Uterus (tissue), 2 donors: ENCODE data around the gene SLC23A2.

Experiments
- POLR2A ChIP-seq, 2 donors: fragments of 450-650 bp; IDR thresholded peaks; one replicate each; pipeline ENCODE4 v1.6.1; 2016; ENCODE audit warnings: antibody characterized with exemption in 2 of 2, mild to moderate bottlenecking in 1 of 2, moderate library complexity in 1 of 2
- TF ChIP-seq, protein P1 (sequence below), 4 experiments: fragments of 200-600 bp in 2 of 4; fragments of 450-650 bp in 2 of 4; sonication (generic) in 2 of 4; IDR thresholded peaks; one replicate each; pipeline ENCODE4 v1.5.1; 2016 to 2019; ENCODE audit warnings: antibody characterized with exemption in 4 of 4, mild to moderate bottlenecking in 2 of 4, moderate library complexity in 1 of 4

DNA sequence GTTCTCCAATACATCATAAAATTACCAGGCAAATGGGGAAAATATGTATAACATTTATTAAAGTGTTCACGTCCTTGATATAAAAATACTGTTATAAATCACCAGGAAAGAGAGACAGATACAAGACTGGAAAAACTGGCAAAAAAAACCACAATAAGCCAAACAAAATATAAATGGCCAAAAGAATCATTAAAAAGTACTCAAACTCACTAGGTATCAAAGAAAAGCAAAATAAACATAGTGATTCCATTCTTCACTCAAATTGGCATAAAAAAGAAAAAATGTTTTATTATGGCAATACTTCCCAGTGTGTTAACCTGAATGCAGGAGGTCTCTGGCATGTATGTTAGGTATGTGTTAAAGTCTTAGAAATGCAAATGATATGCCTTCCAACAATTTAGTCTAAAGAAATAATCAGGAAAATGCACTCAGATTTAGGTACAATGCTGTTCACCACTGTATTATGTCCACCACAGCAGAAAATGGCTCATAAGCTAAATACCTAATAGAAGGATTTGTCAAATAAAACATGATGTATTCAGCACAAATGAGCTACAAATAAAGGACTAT, 21.4 kb downstream of the SLC23A2 start:
- TF ChIP-seq, protein P1, sequence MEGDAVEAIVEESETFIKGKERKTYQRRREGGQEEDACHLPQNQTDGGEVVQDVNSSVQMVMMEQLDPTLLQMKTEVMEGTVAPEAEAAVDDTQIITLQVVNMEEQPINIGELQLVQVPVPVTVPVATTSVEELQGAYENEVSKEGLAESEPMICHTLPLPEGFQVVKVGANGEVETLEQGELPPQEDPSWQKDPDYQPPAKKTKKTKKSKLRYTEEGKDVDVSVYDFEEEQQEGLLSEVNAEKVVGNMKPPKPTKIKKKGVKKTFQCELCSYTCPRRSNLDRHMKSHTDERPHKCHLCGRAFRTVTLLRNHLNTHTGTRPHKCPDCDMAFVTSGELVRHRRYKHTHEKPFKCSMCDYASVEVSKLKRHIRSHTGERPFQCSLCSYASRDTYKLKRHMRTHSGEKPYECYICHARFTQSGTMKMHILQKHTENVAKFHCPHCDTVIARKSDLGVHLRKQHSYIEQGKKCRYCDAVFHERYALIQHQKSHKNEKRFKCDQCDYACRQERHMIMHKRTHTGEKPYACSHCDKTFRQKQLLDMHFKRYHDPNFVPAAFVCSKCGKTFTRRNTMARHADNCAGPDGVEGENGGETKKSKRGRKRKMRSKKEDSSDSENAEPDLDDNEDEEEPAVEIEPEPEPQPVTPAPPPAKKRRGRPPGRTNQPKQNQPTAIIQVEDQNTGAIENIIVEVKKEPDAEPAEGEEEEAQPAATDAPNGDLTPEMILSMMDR (IDR thresholded peaks at IDR 0.05), result no peak
- no peak for TF ChIP-seq POLR2A (IDR thresholded peaks at IDR 0.05)
